ENCODE results near the gene DDX5.

- TF ChIP-seq CTCF (IDR thresholded peaks at IDR 0.05): no peak
- no peak for TF ChIP-seq EZH2 (IDR thresholded peaks at IDR 0.05; ENCODE audit: borderline replicate concordance, insufficient read depth, low read depth, low read length, poor library complexity, severe bottlenecking)
These were observed 14.1 kb downstream of the DDX5 start for GRCh38 chr17:64491994-64492393.
